ENCODE data around the gene RASSF5.

- no peak for TF ChIP-seq POLR2AphosphoS5 (IDR thresholded peaks at IDR 0.05; ENCODE audit: low read depth, low read length)
- no peak for TF ChIP-seq POLR2A (IDR thresholded peaks at IDR 0.05; ENCODE audit: low read depth, low read length)
Measured at GRCh38 chr1:206487970-206488369, 19.4 kb upstream of the RASSF5 start.

Measured in GM12891 (cell line).